OCI-LY7 (cell line): Measurements from ENCODE around the gene CRK. TPM values are rescaled to one million over a fixed set of nuclear protein-coding genes. Genes with fewer than 3 reads are reported as not detected.

Experiments
- BruUV-seq: library from RNA; stranded (reverse); fragments of 400-500 nt; replicated peaks from 2 replicates; lab custom pipeline; 2021; lab: Mats Ljungman, UMichigan
- CTCF ChIA-PET: fragments of 300-600 bp; sonication (Branson Sonifier 250); formaldehyde crosslinking; loops from one replicate; lab custom pipeline; 2022; ENCODE audit warnings: antibody characterized with exemption; ENCODE audit not compliant: unreplicated experiment; lab: Charles Lee
- POLR2A ChIA-PET: fragments of 300-600 bp; sonication (Branson Sonifier 250); formaldehyde crosslinking; loops from one replicate; lab custom pipeline; 2022; ENCODE audit warnings: antibody characterized with exemption; lab: Charles Lee
- DNase-seq: peaks from one replicate; pipeline ENCODE4 v3.0.0-alpha.2; 2015; ENCODE audit warnings: low spot score
- H2AFZ ChIP-seq: fragments of 200-600 bp; sonication (generic), shearing (Covaris generic); 2 replicates; pipeline ENCODE4 v1.6.1; 2014; ENCODE audit warnings: mild to moderate bottlenecking, antibody characterized with exemption, low read length, moderate library complexity
- H3K27ac ChIP-seq: fragments of 200-600 bp; sonication (generic); 2 replicates; pipeline ENCODE4 v1.5.1; 2014; ENCODE audit warnings: mixed run types, low read depth, mild to moderate bottlenecking, moderate library complexity, low read length, inconsistent platforms; ENCODE audit not compliant: poor library complexity, severe bottlenecking
- H3K36me3 ChIP-seq: fragments of 200-600 bp; sonication (generic); 2 replicates; pipeline ENCODE4 v1.6.1; 2014; ENCODE audit warnings: mild to moderate bottlenecking, antibody characterized with exemption, low read length, moderate library complexity, mixed read lengths; ENCODE audit not compliant: insufficient read depth
- H3K4me1 ChIP-seq: fragments of 200-600 bp; sonication (generic); 2 replicates; pipeline ENCODE4 v1.5.1; 2014; ENCODE audit warnings: mild to moderate bottlenecking, low read length; ENCODE audit not compliant: insufficient read depth, poor library complexity, severe bottlenecking
- H3K4me2 ChIP-seq: fragments of 200-600 bp; sonication (generic); 2 replicates; pipeline ENCODE4 v1.6.1; 2014; ENCODE audit warnings: mild to moderate bottlenecking, low read length
- H3K4me3 ChIP-seq: fragments of 200-600 bp; sonication (generic); 2 replicates; pipeline ENCODE4 v1.5.1; 2014; ENCODE audit warnings: mild to moderate bottlenecking, low read depth, low read length; ENCODE audit not compliant: poor library complexity, severe bottlenecking
- H3K79me2 ChIP-seq: fragments of 200-600 bp; sonication (generic); 2 replicates; pipeline ENCODE4 v1.6.1; 2016; ENCODE audit warnings: low read depth, mild to moderate bottlenecking, low read length, moderate library complexity, mixed read lengths; ENCODE audit not compliant: insufficient read depth
- H3K9me2 ChIP-seq: fragments of 200-600 bp; sonication (generic); 2 replicates; pipeline ENCODE4 v1.6.1; 2016; ENCODE audit warnings: mild to moderate bottlenecking, low read length, mixed read lengths; ENCODE audit not compliant: insufficient read depth
- H3K9me3 ChIP-seq: fragments of 200-600 bp; sonication (generic); 2 replicates; pipeline ENCODE4 v1.6.1; 2014; ENCODE audit warnings: mild to moderate bottlenecking, mixed run types, low read length, mixed read lengths
- H4K20me1 ChIP-seq: fragments of 200-600 bp; sonication (generic); 2 replicates; pipeline ENCODE4 v1.6.1; 2014; ENCODE audit warnings: mild to moderate bottlenecking, antibody characterized with exemption, low read length, moderate library complexity, mixed read lengths; ENCODE audit not compliant: insufficient read depth
- CTCF ChIP-seq: fragments of 200-600 bp; sonication (generic); conservative IDR thresholded peaks from 2 replicates; pipeline ENCODE4 v1.5.1; 2014; ENCODE audit warnings: mild to moderate bottlenecking, antibody characterized with exemption, low read length, moderate library complexity, mixed read lengths
- EZH2phosphoT487 ChIP-seq: fragments of 200-600 bp; sonication (generic); IDR thresholded peaks from 2 replicates; pipeline ENCODE4 v1.6.1; 2018; ENCODE audit warnings: low read depth, borderline replicate concordance, mild to moderate bottlenecking, mixed run types, antibody characterized with exemption, low read length, moderate library complexity, mixed read lengths
- intact Hi-C: fragments of 100-400 bp; cut with micrococcal nuclease; formaldehyde crosslinking; loops from one replicate; pipeline ENCODE4 v1.10.0; 2022; ENCODE audit not compliant: unreplicated experiment
- total RNA-seq, 2 experiments: library from RNA; depleted of rRNA in 1 of 2; stranded (reverse); fragments of >200 nt in 1 of 2; shearing (Covaris generic) in 1 of 2; gene quantifications; 2 replicates each; pipeline ENCODE4 v1.2.3, GENCODE V29; 2014 to 2022

Gene CRK
- total RNA-seq, 2 experiments from 2014 or later = 30.4 to 32.0 TPM

GRCh38 chr17:1469231-1469852 is 13.3 kb upstream of the CRK start:
- ChIA-PET POLR2A (no interaction called here), CTCF (no interaction called here)
- Histone ChIP-seq H3K36me3 (peaks cover 35% of the 10 kb centered on the region), H3K79me2 (no peaks in the 10 kb centered on the region), H3K4me2 (no peak overlapping the region), H4K20me1 (no peaks in the 10 kb centered on the region), H3K9me3 (no peaks in the 10 kb centered on the region), H2AFZ (no peak overlapping the region), H3K4me3 (no peak overlapping the region), H3K4me1 (peaks cover 11% of the 10 kb centered on the region), H3K9me2 (no peaks in the 10 kb centered on the region), H3K27ac (no peak overlapping the region)
- no peak for DNase-seq
- intact Hi-C loops = no loop called here
- no TSS peak for BruUV-seq
- TF ChIP-seq EZH2phosphoT487 (no peak), CTCF (no peak)

GRCh38 chr17:1467898-1468492 is 12.0 kb upstream of the CRK start:
- no peaks in the 10 kb centered on the region for H4K20me1 ChIP-seq
- no peaks in the 10 kb centered on the region for H3K9me2 ChIP-seq
- H3K4me2 ChIP-seq = no peak overlapping the region
- H3K9me3 ChIP-seq = no peaks in the 10 kb centered on the region
- H3K4me3 ChIP-seq = no peak overlapping the region
- DNase-seq = no peak
- H3K36me3 ChIP-seq = peaks cover 37% of the 10 kb centered on the region
- POLR2A ChIA-PET = no interaction called here
- H3K4me1 ChIP-seq = peaks cover 11% of the 10 kb centered on the region
- intact Hi-C loops = no loop called here
- H3K27ac ChIP-seq = no peak overlapping the region
- TF ChIP-seq EZH2phosphoT487 (no peak), CTCF (no peak)
- no TSS peak for BruUV-seq
- no peaks in the 10 kb centered on the region for H3K79me2 ChIP-seq
- H2AFZ ChIP-seq = no peak overlapping the region
- CTCF ChIA-PET = no interaction called here

- BruUV-seq = no TSS peak
- no peak for DNase-seq
- Histone ChIP-seq H3K9me2 (no peaks in the 10 kb centered on the region), H3K4me1 (peaks cover 19% of the 10 kb centered on the region), H3K79me2 (no peaks in the 10 kb centered on the region), H3K4me3 (no peak overlapping the region), H3K36me3 (peaks cover 37% of the 10 kb centered on the region), H3K9me3 (no peaks in the 10 kb centered on the region), H3K4me2 (no peak overlapping the region), H3K27ac (no peak overlapping the region), H2AFZ (no peak overlapping the region), H4K20me1 (no peaks in the 10 kb centered on the region)
- ChIA-PET POLR2A (no interaction called here), CTCF (no interaction called here)
- intact Hi-C loops = no loop called here
- TF ChIP-seq CTCF = no peak
- TF ChIP-seq EZH2phosphoT487 = no peak
These were observed 11.2 kb upstream of the CRK start for GRCh38 chr17:1467258-1467657.
